ENCODE measurements around the gene DACT1. TPM values are rescaled to one million over a fixed set of nuclear protein-coding genes. Genes with fewer than 3 reads are reported as not detected.

DACT1 gene
- total RNA-seq, 1 donor from 2014 or later: 3.4 TPM

GRCh38 chr14:58677001-58677400 lies 39.2 kb downstream of the DACT1 start:
- no peak for DNase-seq
- no peaks in the 10 kb centered on the region for H3K4me1 ChIP-seq
- H3K4me3 ChIP-seq: no peak overlapping the region
- H3K9me3 ChIP-seq (replicated peaks): no peaks in the 10 kb centered on the region
- no peaks in the 10 kb centered on the region for H3K27me3 ChIP-seq (ENCODE audit: low read depth)
- no peaks in the 10 kb centered on the region for H3K36me3 ChIP-seq
- intact Hi-C loops (cut with micrococcal nuclease): no loop called here
- H3K27ac ChIP-seq (replicated peaks): no peak overlapping the region
- TF ChIP-seq CTCF (IDR thresholded peaks at IDR 0.05; ENCODE audit: borderline replicate concordance): no peak

GRCh38 chr14:58677517-58677916 lies 39.8 kb downstream of the DACT1 start:
- DNase-seq: no peak
- H3K27me3 ChIP-seq (ENCODE audit: low read depth): no peaks in the 10 kb centered on the region
- intact Hi-C loops (cut with micrococcal nuclease): no loop called here
- no peak for TF ChIP-seq CTCF (IDR thresholded peaks at IDR 0.05; ENCODE audit: borderline replicate concordance)
- H3K27ac ChIP-seq (replicated peaks): no peak overlapping the region
- no peak overlapping the region for H3K4me3 ChIP-seq
- no peaks in the 10 kb centered on the region for H3K4me1 ChIP-seq
- no peaks in the 10 kb centered on the region for H3K36me3 ChIP-seq
- H3K9me3 ChIP-seq (replicated peaks): no peaks in the 10 kb centered on the region

- no peak for TF ChIP-seq CTCF (IDR thresholded peaks at IDR 0.05; ENCODE audit: borderline replicate concordance)
- no peaks in the 10 kb centered on the region for H3K9me3 ChIP-seq (replicated peaks)
- no peaks in the 10 kb centered on the region for H3K4me1 ChIP-seq
- no peak overlapping the region for H3K27ac ChIP-seq (replicated peaks)
- intact Hi-C loops (cut with micrococcal nuclease): no loop called here
- no peaks in the 10 kb centered on the region for H3K36me3 ChIP-seq
- DNase-seq: no peak
- H3K27me3 ChIP-seq (ENCODE audit: low read depth): no peaks in the 10 kb centered on the region
- no peak overlapping the region for H3K4me3 ChIP-seq
Observed at GRCh38 chr14:58677996-58678395, 40.2 kb downstream of the DACT1 start.

GRCh38 chr14:58680698-58681097 lies 42.9 kb downstream of the DACT1 start:
- no peaks in the 10 kb centered on the region for H3K27me3 ChIP-seq (ENCODE audit: low read depth)
- no peaks in the 10 kb centered on the region for H3K4me1 ChIP-seq
- no peak overlapping the region for H3K4me3 ChIP-seq
- intact Hi-C loops (cut with micrococcal nuclease): no loop called here
- TF ChIP-seq CTCF (IDR thresholded peaks at IDR 0.05; ENCODE audit: borderline replicate concordance): no peak
- no peak for DNase-seq
- no peaks in the 10 kb centered on the region for H3K9me3 ChIP-seq (replicated peaks)
- no peaks in the 10 kb centered on the region for H3K36me3 ChIP-seq
- no peak overlapping the region for H3K27ac ChIP-seq (replicated peaks)

GRCh38 chr14:58687232-58687795 lies 49.6 kb downstream of the DACT1 start:
- no peak overlapping the region for H3K4me3 ChIP-seq
- peaks cover 15% of the 10 kb centered on the region for H3K9me3 ChIP-seq (replicated peaks)
- intact Hi-C loops (cut with micrococcal nuclease): no loop called here
- H3K4me1 ChIP-seq: no peaks in the 10 kb centered on the region
- no peaks in the 10 kb centered on the region for H3K36me3 ChIP-seq
- DNase-seq: no peak
- TF ChIP-seq CTCF (IDR thresholded peaks at IDR 0.05; ENCODE audit: borderline replicate concordance): no peak
- no peak overlapping the region for H3K27ac ChIP-seq (replicated peaks)
- no peaks in the 10 kb centered on the region for H3K27me3 ChIP-seq (ENCODE audit: low read depth)

Measured in left ventricle myocardium inferior (tissue), 1 donor.